LoVo (cell line): ENCODE data around the gene TPBGL.

ENCODE experiments used
- DNase-seq: peaks from one replicate; pipeline ENCODE4 v3.0.0-alpha.2; 2016; ENCODE audit warnings: low spot score

TPBGL gene

DNA sequence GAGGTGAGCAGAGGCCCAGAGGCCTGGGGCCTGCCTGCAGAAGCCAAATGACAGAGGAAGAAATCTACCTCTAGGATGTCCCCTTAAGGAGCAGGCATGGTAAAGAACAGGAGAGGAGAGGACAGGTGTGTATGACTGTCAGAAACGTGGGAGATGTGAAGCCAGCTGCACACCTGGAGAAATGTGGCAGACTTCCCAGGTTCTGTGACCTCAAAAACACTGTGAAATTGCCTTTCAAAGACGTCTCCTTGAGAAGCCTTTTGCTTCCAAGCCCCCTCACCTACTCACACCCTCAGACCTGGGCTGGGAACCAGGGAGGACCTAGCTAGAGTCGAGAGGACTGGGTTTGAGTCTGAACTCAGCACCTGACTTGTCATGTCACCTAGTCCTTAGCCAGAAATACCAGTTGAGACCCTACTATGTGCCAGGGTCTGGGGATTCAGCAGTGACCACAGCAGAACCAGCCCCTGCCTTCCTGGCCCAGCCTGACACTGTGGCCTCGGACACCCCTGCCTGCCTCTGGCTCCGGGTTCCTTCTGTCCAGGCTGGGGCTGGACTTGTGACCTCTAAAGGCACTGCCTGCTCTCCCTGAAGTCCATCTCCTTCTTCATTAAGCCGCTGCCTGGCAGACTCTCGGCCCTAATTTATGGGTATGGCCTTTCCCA is 5.6 kb downstream of the TPBGL start:
- DNase-seq: no peak

DNA sequence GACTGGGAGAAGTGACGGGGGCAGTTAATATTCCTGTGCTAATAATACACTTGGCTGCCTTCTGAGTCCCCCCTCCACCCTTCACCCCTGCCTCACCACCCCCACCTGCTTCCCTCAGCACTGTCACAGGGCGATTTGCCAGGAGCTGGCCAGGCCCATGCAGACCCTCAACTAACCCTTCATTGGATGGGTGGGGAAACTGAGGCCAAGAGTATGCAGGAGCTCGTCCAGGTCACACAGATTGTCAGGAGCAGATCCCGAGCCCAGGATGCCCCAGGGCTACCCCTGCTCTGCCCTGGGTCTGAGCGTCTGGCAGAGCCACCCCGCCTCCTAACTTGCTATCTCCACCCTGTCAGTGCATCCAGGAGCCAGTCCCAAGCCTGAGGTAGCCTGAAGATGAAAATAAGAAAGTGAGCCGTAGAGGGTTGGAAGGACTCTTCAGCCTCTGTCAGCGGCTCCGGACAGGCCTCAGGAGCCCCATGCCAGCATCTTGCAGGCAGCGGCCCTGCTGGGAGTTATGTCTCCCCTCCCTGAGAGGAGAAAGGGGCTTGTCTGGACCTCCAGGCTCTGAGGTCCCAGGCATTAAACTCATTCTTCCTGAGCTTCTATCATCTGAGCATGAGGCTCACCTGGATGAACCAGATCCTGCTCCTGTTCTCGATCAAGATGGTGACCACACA is 6.2 kb downstream of the TPBGL start:
- no peak for DNase-seq

DNA sequence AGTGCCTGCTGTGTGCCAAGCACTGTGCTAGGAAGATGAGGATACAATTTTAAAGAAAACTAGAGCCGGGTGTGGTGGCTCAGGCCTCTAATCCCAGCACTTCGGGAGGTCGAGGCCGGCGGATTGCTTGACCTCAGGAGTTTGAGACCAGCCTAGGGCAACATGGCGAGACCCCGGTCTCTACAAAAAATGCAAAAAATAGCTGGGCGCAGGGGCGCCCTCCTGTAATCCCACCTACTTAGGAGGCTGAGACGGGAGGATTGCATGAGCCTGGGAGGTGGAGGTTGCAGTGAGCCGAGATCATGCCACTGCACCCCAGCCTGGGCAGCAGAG is 8.3 kb downstream of the TPBGL start:
- DNase-seq: no peak

GRCh38 chr11:75249704-75250103 is 9.1 kb downstream of the TPBGL start:
- no peak for DNase-seq

- DNase-seq: no peak
Observed at GRCh38 chr11:75254326-75254725, 13.8 kb downstream of the TPBGL start.

- DNase-seq: no peak
Observed at GRCh38 chr11:75260396-75261170, 20.0 kb downstream of the TPBGL start.

- no peak for DNase-seq
Observed at GRCh38 chr11:75261902-75262361, 21.4 kb downstream of the TPBGL start.

GRCh38 chr11:75262436-75262835 is 21.9 kb downstream of the TPBGL start:
- no peak for DNase-seq

GRCh38 chr11:75262961-75263852 is 22.6 kb downstream of the TPBGL start:
- DNase-seq: no peak

GRCh38 chr11:75263944-75264349 is 23.4 kb downstream of the TPBGL start:
- DNase-seq: no peak

GRCh38 chr11:75264356-75264755 is 23.8 kb downstream of the TPBGL start:
- no peak for DNase-seq

DNA sequence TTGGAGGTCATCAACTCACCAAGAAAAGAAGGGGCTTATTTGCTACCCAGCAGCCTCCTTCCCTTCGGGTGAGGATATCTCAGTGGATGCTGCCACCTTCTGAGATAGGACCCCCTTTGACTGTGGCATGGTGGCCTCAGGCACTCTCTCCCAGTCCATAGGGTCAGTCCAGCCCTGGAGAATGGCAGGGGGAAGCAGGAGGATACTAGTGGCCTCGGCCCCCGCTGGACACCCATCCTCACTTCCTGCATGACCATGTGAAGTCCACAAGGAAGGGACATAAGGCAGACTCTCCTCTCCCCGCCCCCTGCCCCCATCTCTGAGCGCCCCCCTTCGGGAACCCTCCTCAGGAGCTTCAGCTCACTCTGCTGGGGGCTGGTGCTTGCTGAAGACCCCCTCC is 24.4 kb downstream of the TPBGL start:
- no peak for DNase-seq

DNA sequence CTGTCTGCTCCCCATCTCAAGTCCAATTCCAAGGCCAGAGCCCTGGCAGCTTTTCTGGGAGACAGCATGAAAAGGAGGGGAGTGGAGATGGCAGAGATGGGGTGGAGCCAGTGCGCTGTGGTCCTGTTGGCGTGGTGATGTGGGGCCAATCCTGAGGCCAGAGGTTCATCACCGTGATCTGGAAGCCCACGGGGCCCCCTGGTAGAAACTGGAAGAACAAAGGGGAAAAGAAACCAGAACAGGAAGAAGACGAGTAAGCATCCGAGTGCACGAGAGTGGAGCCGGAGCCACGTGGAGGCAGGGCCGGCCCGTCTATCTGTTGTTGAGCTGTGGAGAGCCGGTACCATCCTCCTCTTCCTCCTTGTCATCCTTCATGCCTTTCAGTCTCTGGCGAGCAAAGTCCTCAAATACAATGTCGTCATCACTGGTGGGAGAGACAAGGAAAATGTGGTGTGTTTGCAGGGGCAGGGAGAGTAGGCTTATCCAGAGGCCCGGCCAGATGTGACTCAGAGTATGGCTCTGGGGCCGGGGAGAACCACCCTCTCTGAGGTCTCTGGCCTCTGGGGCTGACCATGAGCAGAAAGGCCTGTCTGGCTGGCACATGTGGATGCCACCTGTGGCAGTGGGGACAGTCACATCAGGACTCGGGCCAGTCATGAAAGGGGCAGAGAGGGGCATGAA is 25.4 kb downstream of the TPBGL start:
- no peak for DNase-seq

DNA sequence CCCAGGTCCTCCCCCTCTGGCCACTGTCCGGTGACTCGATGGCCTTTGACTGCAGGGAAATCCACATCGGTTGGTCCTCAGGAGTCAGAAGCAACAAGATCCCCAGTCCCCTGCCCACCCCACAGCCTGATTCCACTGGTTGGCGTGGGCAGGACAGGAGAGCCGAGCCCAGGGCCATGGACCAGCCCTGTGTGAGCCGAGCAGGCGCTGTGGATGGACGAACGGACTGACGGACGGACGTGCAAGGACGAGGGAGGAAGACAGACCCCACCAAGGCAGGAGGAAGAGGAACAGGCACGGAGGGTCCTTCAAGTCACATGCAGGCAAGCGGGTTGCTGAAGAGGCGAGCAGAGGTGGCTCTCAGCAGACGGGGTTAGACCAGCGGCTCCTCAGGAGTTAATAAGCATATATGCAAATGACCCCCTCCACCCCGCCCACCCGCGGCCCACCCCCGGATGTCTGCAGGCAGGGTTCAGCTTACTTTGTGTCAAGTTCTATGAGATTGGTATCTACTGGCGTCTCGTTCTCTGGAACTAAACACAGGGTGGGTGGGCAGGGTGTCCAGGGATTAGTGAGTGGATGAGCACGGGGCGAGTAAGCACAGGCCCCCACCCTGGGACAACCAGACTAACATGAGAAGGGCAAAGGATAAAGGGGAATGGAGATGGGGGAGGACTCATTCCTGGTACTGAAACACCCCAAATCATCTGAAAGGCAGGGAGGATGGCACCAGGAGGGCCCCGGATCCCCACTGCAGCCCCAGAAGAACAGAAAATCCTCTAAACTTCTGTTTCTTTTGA is 26.8 kb downstream of the TPBGL start:
- no peak for DNase-seq

- no peak for DNase-seq
Observed at GRCh38 chr11:75268626-75269366, 28.2 kb downstream of the TPBGL start.

DNA sequence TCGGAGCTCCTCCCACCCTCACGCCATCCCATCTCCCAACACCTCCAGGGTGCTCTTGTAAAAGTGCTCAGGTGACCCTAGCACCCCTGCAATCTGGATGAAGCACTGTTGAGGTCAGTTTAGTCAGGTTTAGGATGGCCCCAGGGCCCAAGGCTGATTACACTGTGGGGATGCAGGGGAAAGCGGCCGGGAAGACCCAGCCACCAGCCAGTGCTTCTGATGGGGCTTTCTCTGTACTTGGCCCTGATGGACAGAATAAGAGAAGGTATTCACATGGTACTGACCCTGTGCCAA is 28.7 kb downstream of the TPBGL start:
- DNase-seq: no peak

DNA sequence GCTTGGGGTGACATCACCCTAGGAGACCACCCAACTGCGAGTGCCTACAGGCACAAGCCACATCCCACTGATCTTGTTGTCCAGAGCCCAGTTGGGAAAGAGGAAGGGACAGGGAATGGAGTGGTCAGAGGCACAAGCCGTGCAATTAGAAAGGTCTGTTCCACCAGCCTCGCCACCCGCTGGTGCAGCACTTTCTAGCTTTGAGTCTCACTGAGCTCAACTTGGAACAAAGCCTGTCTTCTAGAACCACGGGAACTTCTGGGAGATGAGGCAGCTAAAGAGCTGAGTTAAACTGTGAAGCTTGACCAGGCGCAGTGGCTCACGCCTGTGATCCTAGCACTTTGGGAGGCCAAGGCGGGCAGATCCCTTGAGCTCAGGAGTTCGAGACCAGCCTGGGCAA is 29.3 kb downstream of the TPBGL start:
- DNase-seq: no peak

DNA sequence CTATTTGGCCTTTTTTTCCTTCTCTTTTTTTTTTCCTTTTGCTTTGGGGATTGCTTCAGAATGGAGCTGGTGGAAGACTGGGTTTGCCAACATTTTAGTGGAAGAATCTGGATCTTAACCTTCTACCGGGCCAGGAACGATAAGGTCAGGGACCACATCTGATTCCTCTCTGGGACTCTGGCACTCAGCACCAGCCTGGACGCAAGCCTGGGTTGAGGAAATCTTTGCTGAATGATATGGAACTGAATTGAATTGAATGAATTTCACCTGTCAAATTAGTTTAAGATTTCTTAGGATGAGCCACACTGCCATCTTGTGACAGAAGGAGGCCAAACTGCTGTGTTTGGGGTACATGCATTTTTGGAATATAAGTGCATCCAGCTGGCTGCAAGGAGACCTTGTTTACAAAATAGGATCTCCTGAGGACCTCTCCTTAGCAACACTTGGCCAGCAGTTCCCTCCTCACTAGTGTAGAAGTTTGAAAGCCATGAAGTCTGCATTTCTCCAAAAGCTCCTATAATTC is 30.4 kb downstream of the TPBGL start:
- no peak for DNase-seq

- no peak for DNase-seq
Observed at GRCh38 chr11:75271730-75272129, 31.2 kb downstream of the TPBGL start.

GRCh38 chr11:75272391-75272790 is 31.8 kb downstream of the TPBGL start:
- DNase-seq: no peak
